Neuronal stem cell (in vitro differentiated cells): ENCODE data around the gene SMIM41.

Experiments
- DNase-seq: peaks from one replicate; pipeline ENCODE4 v3.0.0-alpha.2; 2013; ENCODE audit warnings: low spot score
- H2AFZ ChIP-seq: one replicate; pipeline ENCODE4 v1.6.1; 2013; ENCODE audit warnings: mild to moderate bottlenecking, low read length, inconsistent platforms
- H2AK5ac ChIP-seq: 2 replicates; pipeline ENCODE4 v1.6.1; 2013; ENCODE audit warnings: low read depth, mild to moderate bottlenecking, inconsistent platforms, low read length, moderate library complexity, mixed read lengths
- H2BK120ac ChIP-seq: 2 replicates; pipeline ENCODE4 v1.6.1; 2013; ENCODE audit warnings: low read depth, mild to moderate bottlenecking, inconsistent platforms, low read length, moderate library complexity, mixed read lengths
- H2BK12ac ChIP-seq: one replicate; pipeline ENCODE4 v1.6.1; 2013; ENCODE audit warnings: low read length, inconsistent platforms
- H2BK15ac ChIP-seq: 2 replicates; pipeline ENCODE4 v1.6.1; 2013; ENCODE audit warnings: mild to moderate bottlenecking, low read length, inconsistent platforms, mixed read lengths
- H2BK5ac ChIP-seq: one replicate; pipeline ENCODE4 v1.6.1; 2013; ENCODE audit warnings: inconsistent platforms, mild to moderate bottlenecking, low read length, moderate library complexity
- H3K14ac ChIP-seq: one replicate; pipeline ENCODE4 v1.6.1; 2013; ENCODE audit warnings: low read length, inconsistent platforms
- H3K18ac ChIP-seq: 2 replicates; pipeline ENCODE4 v1.6.1; 2013; ENCODE audit warnings: low read length, inconsistent platforms
- H3K23ac ChIP-seq: 2 replicates; pipeline ENCODE4 v1.6.1; 2013; ENCODE audit warnings: low read depth, mild to moderate bottlenecking, mixed read lengths, low read length, inconsistent platforms; ENCODE audit not compliant: poor library complexity
- H3K27ac ChIP-seq: replicated peaks from 3 replicates; pipeline ENCODE4 v1.5.1; 2013; ENCODE audit warnings: low read length, inconsistent platforms
- H3K27me3 ChIP-seq, 3 experiments: 2 replicates each; pipeline ENCODE4 v1.6.1; 2013; ENCODE audit warnings: low read length in 3 of 3, mild to moderate bottlenecking in 2 of 3, inconsistent platforms in 1 of 3, low read depth in 1 of 3, mixed read lengths in 1 of 3, moderate library complexity in 1 of 3; ENCODE audit not compliant: control insufficient read depth in 3 of 3, insufficient read depth in 3 of 3
- H3K36me3 ChIP-seq, 2 donors: replicated peaks in 1 of 2; 2 replicates each; pipeline ENCODE4 v1.6.1; 2013; ENCODE audit warnings: low read length in 2 of 2; ENCODE audit not compliant: control insufficient read depth in 2 of 2, insufficient read depth in 2 of 2
- H3K4ac ChIP-seq: 2 replicates; pipeline ENCODE4 v1.6.1; 2013; ENCODE audit warnings: inconsistent platforms, mild to moderate bottlenecking, low read length, moderate library complexity
- H3K4me1 ChIP-seq, 2 donors: 1 replicate in 1 of 2; 2 replicates in 1 of 2; pipeline ENCODE4 v1.6.1; 2013; ENCODE audit warnings: low read length in 2 of 2, low read depth in 1 of 2; ENCODE audit not compliant: control insufficient read depth in 2 of 2, insufficient read depth in 1 of 2
- H3K4me2 ChIP-seq: one replicate; pipeline ENCODE4 v1.6.1; 2013; ENCODE audit warnings: mild to moderate bottlenecking, low read length, inconsistent platforms; ENCODE audit not compliant: insufficient read depth, poor library complexity, severe bottlenecking
- H3K4me3 ChIP-seq, 2 donors: 2 replicates each; pipeline ENCODE4 v1.5.1; 2013; ENCODE audit warnings: low read length in 2 of 2, mild to moderate bottlenecking in 2 of 2, inconsistent platforms in 1 of 2, moderate library complexity in 1 of 2
- H3K79me1 ChIP-seq: one replicate; pipeline ENCODE4 v1.6.1; 2013; ENCODE audit warnings: low read depth, mild to moderate bottlenecking, inconsistent platforms, low read length, moderate library complexity
- H3K9ac ChIP-seq: one replicate; pipeline ENCODE4 v1.6.1; 2013; ENCODE audit warnings: mild to moderate bottlenecking, low read depth, low read length, inconsistent platforms; ENCODE audit not compliant: poor library complexity
- H3K9me3 ChIP-seq, 2 donors: replicated peaks in 1 of 2; 2 replicates each; pipeline versions ENCODE3 to v1.6.1; 2013; ENCODE audit warnings: low read length in 2 of 2, mild to moderate bottlenecking in 2 of 2, inconsistent platforms in 1 of 2, low read depth in 1 of 2, mixed read lengths in 1 of 2, moderate library complexity in 1 of 2; ENCODE audit not compliant: control insufficient read depth in 2 of 2, insufficient read depth in 1 of 2
- H4K8ac ChIP-seq: one replicate; pipeline ENCODE4 v1.6.1; 2013; ENCODE audit warnings: low read depth, mild to moderate bottlenecking, inconsistent platforms, low read length, moderate library complexity
- H4K91ac ChIP-seq: one replicate; pipeline ENCODE4 v1.6.1; 2013; ENCODE audit warnings: low read length, low read depth, mild to moderate bottlenecking, inconsistent platforms; ENCODE audit not compliant: poor library complexity
- WGBS, 2 donors: extraction: QIAGEN DNeasy Blood & Tissue Kit; methylation state at CpG; one replicate each; pipeline ENCODE4 v1.1.7; 2013; ENCODE audit warnings: missing lambda C conversion rate in 2 of 2, mixed read lengths in 1 of 2; ENCODE audit not compliant: insufficient read length in 2 of 2, insufficient replicate concordance in 1 of 2; ENCODE audit errors: extremely low coverage in 2 of 2; 5-methylcytosine and 5-hydroxymethylcytosine counted together

SMIM41 gene

DNA sequence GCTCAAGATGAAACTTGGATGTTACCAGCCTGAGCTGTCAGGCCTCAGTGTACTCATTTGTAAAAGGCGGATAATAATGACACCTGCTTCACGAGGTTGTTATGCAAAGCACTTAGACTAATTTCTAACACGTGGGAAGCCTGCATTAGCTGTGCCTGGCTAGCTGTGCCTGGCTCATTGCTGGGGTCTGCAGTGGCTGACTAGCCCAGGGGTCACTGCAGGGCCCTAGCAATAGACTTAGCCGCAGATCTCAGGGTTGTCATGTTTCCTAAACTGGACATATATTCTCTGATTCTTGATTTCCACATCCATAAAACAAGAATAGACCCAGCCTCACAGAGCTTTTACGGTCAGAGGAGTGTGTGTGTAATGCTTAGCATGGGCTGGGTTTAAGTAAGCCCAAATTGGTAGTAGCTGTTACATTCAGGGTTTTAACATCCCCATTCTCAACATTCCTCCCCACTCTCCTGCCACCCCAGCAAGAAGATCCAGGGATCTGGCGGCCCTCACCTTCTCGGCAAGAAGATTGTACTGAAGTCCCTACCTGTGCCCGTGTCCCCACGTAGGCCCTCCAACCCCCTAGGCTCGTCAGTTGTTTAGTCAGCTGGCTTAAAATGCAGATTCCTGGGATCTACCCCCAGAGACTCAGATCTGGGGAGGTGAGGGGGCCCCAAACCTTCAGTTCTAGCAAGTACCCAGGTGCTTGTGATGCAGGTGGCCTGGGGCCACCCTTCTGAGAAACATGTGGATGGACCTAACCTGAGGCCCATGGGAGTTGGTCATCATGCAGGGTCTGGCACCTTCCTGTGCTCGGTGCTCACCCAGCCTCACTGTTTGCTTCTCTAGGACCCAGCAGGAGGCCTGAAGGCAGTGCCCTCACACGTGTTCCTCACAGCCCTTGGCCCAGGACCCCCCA is 19.7 kb upstream of the SMIM41 start:
- H2BK5ac ChIP-seq, result peak overlapping the region; percentile 98
- no peak for DNase-seq
- no peak overlapping the region for H4K8ac ChIP-seq
- H3K36me3 ChIP-seq, result peaks cover 30 to 37% of the 10 kb centered on the region in 2 donors
- no peak overlapping the region for H3K23ac ChIP-seq
- peak overlapping the region; percentile 72 for H4K91ac ChIP-seq
- H3K4me1 ChIP-seq, result peaks cover 0 to 8% of the 10 kb centered on the region in 2 donors
- H2BK15ac ChIP-seq, result peak overlapping the region; percentile 97
- peak overlapping the region; percentile 98 for H2BK12ac ChIP-seq
- no peak overlapping the region for H3K14ac ChIP-seq
- peaks cover 3% of the 10 kb centered on the region for H3K79me1 ChIP-seq
- H3K4me3 ChIP-seq, result no peak overlapping the region
- WGBS, 2 donors, result no CpG with 5 or more reads among the region's 12 CpGs
- H3K4me2 ChIP-seq, result no peak overlapping the region
- H3K27me3 ChIP-seq, result no peaks in the 10 kb centered on the region
- H3K27ac ChIP-seq, result no peak overlapping the region
- no peak overlapping the region for H2AFZ ChIP-seq
- peaks cover 0 to 2% of the 10 kb centered on the region in 2 donors for H3K9me3 ChIP-seq
- peak overlapping the region; percentile 93 for H2BK120ac ChIP-seq
- H3K9ac ChIP-seq, result no peak overlapping the region
- H2AK5ac ChIP-seq, result peak overlapping the region; percentile 96
- H3K4ac ChIP-seq, result no peak overlapping the region
- H3K18ac ChIP-seq, result peak overlapping the region; percentile 95

DNA sequence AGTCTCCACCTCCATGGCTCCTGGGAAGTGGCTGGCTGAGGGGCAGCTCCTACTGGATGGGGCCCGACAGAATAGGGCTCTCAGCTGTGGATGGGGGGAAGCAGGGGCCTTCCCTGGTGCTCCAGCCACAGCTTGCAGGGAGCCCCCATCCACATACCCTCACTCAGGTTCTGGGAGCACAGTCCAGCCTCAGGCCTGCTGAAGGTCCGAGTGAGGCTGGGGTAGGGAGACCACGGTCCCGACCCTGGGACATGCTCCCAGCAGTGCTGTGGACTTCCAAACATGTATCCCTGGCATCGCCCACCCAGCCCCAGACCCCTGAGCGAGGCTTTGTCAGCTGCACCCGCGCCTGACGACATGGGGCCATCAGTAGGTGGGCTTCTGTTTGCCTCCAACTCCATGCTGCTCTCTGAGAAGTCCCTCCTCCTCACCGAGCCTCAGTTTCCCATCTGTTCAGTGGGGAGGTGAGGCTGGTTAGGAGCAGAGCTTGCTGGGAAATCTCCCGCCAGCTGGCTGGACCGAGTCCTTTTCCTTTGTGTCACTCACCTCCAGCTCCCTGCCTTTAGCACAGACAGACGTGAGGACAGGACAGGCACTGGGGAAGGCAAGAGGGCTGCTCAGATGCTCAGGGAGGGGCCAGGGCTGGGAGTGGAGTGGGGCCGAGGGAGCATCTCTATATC is 18.9 kb upstream of the SMIM41 start:
- peaks cover 25 to 30% of the 10 kb centered on the region in 2 donors for H3K36me3 ChIP-seq
- peaks cover 0 to 6% (median 0%) of the 10 kb centered on the region in 3 experiments for H3K27me3 ChIP-seq
- peaks cover 0 to 2% of the 10 kb centered on the region in 2 donors for H3K9me3 ChIP-seq
- peaks cover 3% of the 10 kb centered on the region for H3K79me1 ChIP-seq
- H2BK120ac ChIP-seq, result peak overlapping the region; percentile 93
- H2AK5ac ChIP-seq, result peak overlapping the region; percentile 96
- H2AFZ ChIP-seq, result no peak overlapping the region
- no peak overlapping the region for H3K4me3 ChIP-seq
- peak overlapping the region; percentile 97 for H2BK15ac ChIP-seq
- H3K27ac ChIP-seq, result no peak overlapping the region
- DNase-seq, result no peak
- WGBS, 2 donors, result no CpG with 5 or more reads among the region's 14 CpGs
- peak overlapping the region; percentile 60 for H3K9ac ChIP-seq
- H4K91ac ChIP-seq, result peak overlapping the region; percentile 72
- H3K23ac ChIP-seq, result peak overlapping the region; percentile 55
- H3K4me1 ChIP-seq, result peaks cover 0 to 8% of the 10 kb centered on the region in 2 donors
- H2BK5ac ChIP-seq, result peak overlapping the region; percentile 98
- H3K4me2 ChIP-seq, result no peak overlapping the region
- peak overlapping the region; percentile 98 for H2BK12ac ChIP-seq
- peak overlapping the region; percentile 95 for H3K18ac ChIP-seq
- H3K4ac ChIP-seq, result peak overlapping the region; percentile 76
- H3K14ac ChIP-seq, result no peak overlapping the region
- peak overlapping the region; percentile 99 for H4K8ac ChIP-seq

DNA sequence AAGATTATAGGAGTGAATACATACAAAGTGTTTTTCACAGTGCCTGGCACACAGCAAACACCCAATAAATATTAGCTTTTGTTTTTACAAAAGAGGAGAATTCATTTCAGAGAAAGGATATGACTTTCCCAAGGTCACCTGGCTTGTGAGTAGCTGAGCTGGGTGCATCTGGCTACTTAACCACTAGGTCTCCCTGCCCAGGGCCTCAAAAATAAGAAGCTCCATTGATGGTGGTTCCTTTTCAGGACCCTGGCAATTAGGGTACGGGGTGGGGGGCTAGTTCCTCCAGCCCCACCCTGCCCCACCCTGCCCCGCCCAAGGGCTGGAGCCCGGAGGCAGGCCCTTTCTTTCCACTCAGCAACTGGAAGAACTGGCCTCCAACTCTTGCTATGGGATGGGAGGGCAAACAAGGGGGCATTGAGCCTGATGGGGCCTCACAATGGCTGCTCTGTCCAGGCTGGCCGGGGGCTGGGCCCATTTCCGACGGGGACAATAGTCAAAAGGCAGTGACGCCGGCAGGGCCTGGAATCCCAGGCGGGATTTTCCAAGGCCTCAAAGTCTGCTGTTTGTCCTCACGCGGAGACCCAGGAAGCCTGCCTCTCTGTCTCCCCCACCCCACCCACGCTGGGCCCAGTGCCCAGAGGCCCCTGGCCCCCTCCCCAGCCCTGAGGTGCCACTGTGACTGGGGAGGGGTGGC is 17.9 kb upstream of the SMIM41 start:
- Histone ChIP-seq H4K91ac (peak overlapping the region; percentile 94), H2AK5ac (peak overlapping the region; percentile 100), H3K14ac (no peak overlapping the region), H3K27ac (peak overlapping the region; percentile 71), H2BK5ac (peak overlapping the region; percentile 56), H3K9me3 (peaks cover 0 to 2% of the 10 kb centered on the region in 2 donors), H2AFZ (peak overlapping the region; percentile 85), H3K18ac (peak overlapping the region; percentile 97), H4K8ac (peak overlapping the region; percentile 100), H3K27me3 (peaks cover 0 to 7% (median 0%) of the 10 kb centered on the region in 3 experiments), H2BK15ac (peak overlapping the region; percentile 93), H2BK12ac (no peak overlapping the region), H3K4me1 (peaks cover 0 to 8% of the 10 kb centered on the region in 2 donors), H3K9ac (peak overlapping the region; percentile 66), H3K4ac (no peak overlapping the region), H3K79me1 (peaks cover 3% of the 10 kb centered on the region), H2BK120ac (peak overlapping the region; percentile 100), H3K23ac (no peak overlapping the region), H3K4me2 (no peak overlapping the region), H3K4me3 (no peak overlapping the region), H3K36me3 (peaks cover 21 to 23% of the 10 kb centered on the region in 2 donors)
- no CpG with 5 or more reads among the region's 12 CpGs for WGBS, 2 donors
- no peak for DNase-seq
